Smooth muscle cell (in vitro differentiated cells): ENCODE results near the gene TTC6. TPM values are rescaled to one million over a fixed set of nuclear protein-coding genes. Genes with fewer than 3 reads are reported as not detected.

Experiments
- DNase-seq: peaks from one replicate; lab custom pipeline; 2025; ENCODE audit not compliant: unreplicated experiment; lab: John Stamatoyannopoulos, UW
- H2AFZ ChIP-seq: fragments of 200-600 bp; sonication (generic); 2 replicates; pipeline ENCODE4 v1.6.0; 2016; ENCODE audit warnings: antibody characterized with exemption, low read depth, mild to moderate bottlenecking
- H3F3A ChIP-seq: fragments of 200-600 bp; sonication (generic); 2 replicates; pipeline ENCODE4 v1.6.0; 2017; ENCODE audit warnings: antibody characterized with exemption, low read depth
- H3K27ac ChIP-seq: fragments of 200-600 bp; sonication (generic); 2 replicates; pipeline ENCODE4 v1.5.1; 2016; ENCODE audit warnings: low read depth, mild to moderate bottlenecking
- H3K27me3 ChIP-seq: fragments of 200-600 bp; sonication (generic); 2 replicates; pipeline ENCODE4 v1.6.1; 2016; ENCODE audit warnings: low read depth, mild to moderate bottlenecking
- H3K36me3 ChIP-seq: fragments of 200-600 bp; sonication (generic); 2 replicates; pipeline ENCODE4 v1.5.1; 2016; ENCODE audit warnings: low read depth
- H3K4me1 ChIP-seq: fragments of 200-600 bp; sonication (generic); 2 replicates; pipeline ENCODE4 v1.5.1; 2016; ENCODE audit warnings: low read depth
- H3K4me2 ChIP-seq: fragments of 200-600 bp; sonication (generic); 2 replicates; pipeline ENCODE4 v1.6.0; 2016; ENCODE audit warnings: mild to moderate bottlenecking
- H3K4me3 ChIP-seq: fragments of 200-600 bp; sonication (generic); 2 replicates; pipeline ENCODE4 v1.5.1; 2016; ENCODE audit warnings: mild to moderate bottlenecking
- H3K79me2 ChIP-seq: fragments of 200-600 bp; sonication (generic); 2 replicates; pipeline ENCODE4 v1.6.0; 2016; ENCODE audit warnings: low read depth, mild to moderate bottlenecking
- H3K9ac ChIP-seq: fragments of 200-600 bp; sonication (generic); 2 replicates; pipeline ENCODE4 v1.6.0; 2016; ENCODE audit warnings: low read depth
- H3K9me3 ChIP-seq: fragments of 200-600 bp; sonication (generic); replicated peaks from 2 replicates; pipeline ENCODE4 v1.5.1; 2016; ENCODE audit warnings: low read depth
- H4K20me1 ChIP-seq: fragments of 200-600 bp; sonication (generic); 2 replicates; pipeline ENCODE4 v1.6.0; 2016; ENCODE audit warnings: low read depth
- WGBS: methylation state at CpG from one replicate; pipeline ENCODE4 v1.1.7; 2016; ENCODE audit warnings: low lambda C conversion rate; 5-methylcytosine and 5-hydroxymethylcytosine counted together
- polyA plus RNA-seq: library from polyadenylated mRNA; unstranded; fragments of >200 nt; fragmentation: Nextera tagmentation; extraction: Ambion mirVana; gene quantifications from 2 replicates; pipeline ENCODE4 v1.2.1, GENCODE V29; 2016
- total RNA-seq: library from RNA; depleted of rRNA; stranded (reverse); fragments of >200 nt; gene quantifications from 2 replicates; pipeline ENCODE4 v1.2.3, GENCODE V29; 2014
- TF ChIP-seq, protein P1 (sequence below): fragments of 200-600 bp; sonication (generic); IDR thresholded peaks from 2 replicates; pipeline ENCODE4 v1.5.1; 2017; ENCODE audit warnings: borderline replicate concordance, mild to moderate bottlenecking, antibody characterized with exemption; ENCODE audit not compliant: insufficient read depth, poor library complexity, severe bottlenecking

The TTC6 gene
- total and polyA plus RNA-seq, 2 experiments from 2014 or later: not detected

DNA sequence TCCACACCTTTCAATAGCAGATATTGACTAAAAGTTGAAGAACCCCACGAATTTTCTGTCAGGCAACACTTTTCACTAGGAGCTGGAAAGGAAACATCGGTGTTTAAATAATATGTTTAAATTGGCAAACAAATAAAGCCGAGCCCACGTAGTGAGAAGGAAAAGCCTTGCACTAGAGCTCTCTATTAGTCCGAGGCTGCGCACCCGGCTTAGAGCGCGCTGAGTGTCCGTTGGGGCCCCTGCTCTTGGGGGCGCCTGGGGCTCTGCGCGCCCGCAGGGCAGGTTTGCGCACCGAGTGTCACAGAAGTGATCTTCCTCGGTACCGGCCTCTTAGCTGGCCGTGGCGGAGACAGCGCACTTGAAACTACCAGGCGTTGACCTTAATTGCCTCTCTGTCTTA, 6.4 kb downstream of the TTC6 start:
- no peaks in the 10 kb centered on the region for H3K36me3 ChIP-seq
- H3K27me3 ChIP-seq: peaks cover 100% of the 10 kb centered on the region
- H2AFZ ChIP-seq: no peak overlapping the region
- H4K20me1 ChIP-seq: no peaks in the 10 kb centered on the region
- no peaks in the 10 kb centered on the region for H3K9me3 ChIP-seq
- H3K9ac ChIP-seq: no peak overlapping the region
- H3K27ac ChIP-seq: no peak overlapping the region
- H3K4me1 ChIP-seq: peaks cover 23% of the 10 kb centered on the region
- no peak overlapping the region for H3K4me3 ChIP-seq
- DNase-seq: no peak
- TF ChIP-seq, protein P1, sequence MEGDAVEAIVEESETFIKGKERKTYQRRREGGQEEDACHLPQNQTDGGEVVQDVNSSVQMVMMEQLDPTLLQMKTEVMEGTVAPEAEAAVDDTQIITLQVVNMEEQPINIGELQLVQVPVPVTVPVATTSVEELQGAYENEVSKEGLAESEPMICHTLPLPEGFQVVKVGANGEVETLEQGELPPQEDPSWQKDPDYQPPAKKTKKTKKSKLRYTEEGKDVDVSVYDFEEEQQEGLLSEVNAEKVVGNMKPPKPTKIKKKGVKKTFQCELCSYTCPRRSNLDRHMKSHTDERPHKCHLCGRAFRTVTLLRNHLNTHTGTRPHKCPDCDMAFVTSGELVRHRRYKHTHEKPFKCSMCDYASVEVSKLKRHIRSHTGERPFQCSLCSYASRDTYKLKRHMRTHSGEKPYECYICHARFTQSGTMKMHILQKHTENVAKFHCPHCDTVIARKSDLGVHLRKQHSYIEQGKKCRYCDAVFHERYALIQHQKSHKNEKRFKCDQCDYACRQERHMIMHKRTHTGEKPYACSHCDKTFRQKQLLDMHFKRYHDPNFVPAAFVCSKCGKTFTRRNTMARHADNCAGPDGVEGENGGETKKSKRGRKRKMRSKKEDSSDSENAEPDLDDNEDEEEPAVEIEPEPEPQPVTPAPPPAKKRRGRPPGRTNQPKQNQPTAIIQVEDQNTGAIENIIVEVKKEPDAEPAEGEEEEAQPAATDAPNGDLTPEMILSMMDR: no peak
- no peak overlapping the region for H3K4me2 ChIP-seq
- no peaks in the 10 kb centered on the region for H3K79me2 ChIP-seq
- 65% methylated on average over 22 of the region's 22 CpGs for WGBS
- H3F3A ChIP-seq: no peaks in the 10 kb centered on the region

DNA sequence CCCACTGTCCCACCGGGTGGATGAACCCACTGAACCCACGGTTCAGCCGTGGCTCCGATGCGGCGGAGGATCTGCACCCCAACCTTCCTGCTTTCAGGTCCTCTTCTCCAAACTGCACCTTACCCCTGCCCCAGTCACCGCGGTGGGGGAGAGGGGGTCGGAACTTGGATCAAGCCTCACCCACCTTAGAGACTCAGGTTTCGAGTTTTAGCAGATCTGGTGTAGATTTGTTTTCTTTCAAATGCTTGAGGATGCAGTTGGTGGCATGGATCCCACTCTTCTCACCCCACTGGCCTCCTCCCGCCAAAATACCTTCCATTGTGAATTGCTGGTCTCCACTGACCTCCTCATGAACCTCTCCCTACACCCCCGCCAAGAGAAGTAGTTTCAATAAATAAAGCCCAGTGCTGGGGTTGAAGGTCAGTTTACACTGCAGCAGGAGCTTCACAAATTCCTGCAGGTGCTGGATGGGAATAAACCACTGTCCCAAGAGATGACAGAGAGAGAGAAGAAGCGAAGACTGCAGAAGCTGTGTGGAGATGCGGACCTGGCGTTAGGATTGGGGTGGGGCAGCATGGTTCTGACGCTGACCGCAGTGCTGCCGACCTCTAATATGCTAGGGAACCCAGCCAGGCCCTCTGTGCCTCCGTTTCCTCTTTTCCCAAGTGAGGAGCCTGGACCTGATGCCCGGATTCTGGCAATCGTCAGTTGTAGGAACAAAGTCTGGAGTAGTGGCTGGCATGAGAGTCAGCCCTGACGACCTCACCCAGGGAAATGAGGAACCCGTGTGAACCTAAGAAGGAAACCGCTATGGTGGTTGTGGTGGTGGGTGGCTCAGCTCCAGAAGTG, 7.4 kb downstream of the TTC6 start:
- no peaks in the 10 kb centered on the region for H3F3A ChIP-seq
- H3K4me3 ChIP-seq: no peak overlapping the region
- peaks cover 23% of the 10 kb centered on the region for H3K4me1 ChIP-seq
- no peaks in the 10 kb centered on the region for H3K36me3 ChIP-seq
- H3K27ac ChIP-seq: no peak overlapping the region
- H3K27me3 ChIP-seq: peaks cover 98% of the 10 kb centered on the region
- no peak overlapping the region for H2AFZ ChIP-seq
- TF ChIP-seq, protein P1: no peak
- no peak overlapping the region for H3K4me2 ChIP-seq
- H3K79me2 ChIP-seq: no peaks in the 10 kb centered on the region
- H4K20me1 ChIP-seq: no peaks in the 10 kb centered on the region
- WGBS: 81% methylated on average over 24 of the region's 24 CpGs
- no peak for DNase-seq
- H3K9ac ChIP-seq: no peak overlapping the region
- no peaks in the 10 kb centered on the region for H3K9me3 ChIP-seq

GRCh38 chr14:37603688-37604251, 8.3 kb downstream of the TTC6 start:
- DNase-seq: no peak
- Histone ChIP-seq H3K27me3 (peaks cover 96% of the 10 kb centered on the region), H3K36me3 (no peaks in the 10 kb centered on the region), H3K27ac (no peak overlapping the region), H3K4me3 (no peak overlapping the region), H3K4me1 (peaks cover 13% of the 10 kb centered on the region), H3F3A (no peaks in the 10 kb centered on the region), H3K9ac (no peak overlapping the region), H2AFZ (no peak overlapping the region), H3K4me2 (no peak overlapping the region), H4K20me1 (no peaks in the 10 kb centered on the region), H3K79me2 (no peaks in the 10 kb centered on the region), H3K9me3 (no peaks in the 10 kb centered on the region)
- 88% methylated on average over 9 of the region's 9 CpGs for WGBS
- TF ChIP-seq, protein P1: no peak
